ENCODE results near the gene AUTS2. TPM values are rescaled to one million over a fixed set of nuclear protein-coding genes. Genes with fewer than 3 reads are reported as not detected.

AUTS2 gene
- total and polyA plus RNA-seq, 10 of the 15 experiments (the other 5 are each of a cell fraction or from before 2014, with no cell fraction given) = 6.4 to 55.6 (median 21.6) TPM

DNA sequence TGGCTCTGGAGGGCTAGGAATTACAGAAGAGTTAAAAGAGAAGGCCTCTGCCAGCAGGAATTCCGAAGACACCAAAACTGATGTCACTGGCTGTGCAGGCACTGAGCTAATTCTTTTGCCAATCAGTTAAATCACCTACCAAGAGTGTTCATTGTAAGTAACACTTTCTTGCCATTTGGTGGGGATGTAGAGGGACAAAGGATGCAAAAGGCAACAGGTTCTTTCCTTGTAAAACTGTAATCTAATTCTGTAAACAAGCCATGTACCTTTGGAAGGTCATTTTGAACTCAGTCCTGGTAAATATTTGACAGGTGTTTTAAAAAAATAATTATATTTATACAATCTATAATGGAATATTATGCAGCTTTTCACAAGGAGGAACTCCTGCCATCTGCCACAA lies 438.4 kb downstream of the AUTS2 start:
- Histone ChIP-seq H3K9me3 (replicated peaks; ENCODE audit: control insufficient read depth, insufficient read depth, low read length) (no peaks in the 10 kb centered on the region; the same call in 2 of the 3 replicates), H4K20me1 (ENCODE audit: control insufficient read depth, insufficient read depth) (no peaks in the 10 kb centered on the region), H3K27ac (ENCODE audit: control insufficient read depth, insufficient read depth) (no peak overlapping the region), H3K27me3 (replicated peaks in 1 of 2; ENCODE audit: control insufficient read depth in 2 of 2, insufficient read depth in 2 of 2, low read length in 1 of 2) (no peaks in the 10 kb centered on the region), H2AFZ (ENCODE audit: control insufficient read depth, low read depth, low read length) (no peak overlapping the region), H3K79me2 (ENCODE audit: control insufficient read depth, insufficient read depth, low read length) (no peaks in the 10 kb centered on the region), H3K36me3 (ENCODE audit: control insufficient read depth in 2 of 2, insufficient read depth in 2 of 2, low read length in 1 of 2) (no peaks in the 10 kb centered on the region), H3K4me2 (ENCODE audit: control insufficient read depth, insufficient read depth) (no peak overlapping the region), H3K9ac (ENCODE audit: control insufficient read depth, insufficient read depth, low read length) (no peak overlapping the region), H3K4me3 (no peak overlapping the region), H3K4me1 (ENCODE audit: control insufficient read depth, insufficient read depth, low read length) (no peaks in the 10 kb centered on the region)
- TF ChIP-seq TCF7 (IDR thresholded peaks at IDR 0.05; ENCODE audit: borderline replicate concordance) (no peak), CBX5 (IDR thresholded peaks at IDR 0.05; ENCODE audit: low read depth) (no peak), SMARCA5 (IDR thresholded peaks at IDR 0.05) (no peak), RAD51 (IDR thresholded peaks at IDR 0.05) (no peak), ZZZ3 (IDR thresholded peaks at IDR 0.05; ENCODE audit: control insufficient read depth, insufficient read length, low read depth) (no peak), ZNF622 (IDR thresholded peaks at IDR 0.05) (no peak), PML (IDR thresholded peaks at IDR 0.05; ENCODE audit: low read length) (no peak), RCOR1 (conservative IDR thresholded peaks at IDR 0.05; ENCODE audit: low read depth, low read length) (no peak), NR2C1 (IDR thresholded peaks at IDR 0.05) (no peak), TAF1 (IDR thresholded peaks at IDR 0.05; ENCODE audit: borderline replicate concordance, low read depth, low read length) (no peak)
- TF ChIP-seq, protein P1, sequence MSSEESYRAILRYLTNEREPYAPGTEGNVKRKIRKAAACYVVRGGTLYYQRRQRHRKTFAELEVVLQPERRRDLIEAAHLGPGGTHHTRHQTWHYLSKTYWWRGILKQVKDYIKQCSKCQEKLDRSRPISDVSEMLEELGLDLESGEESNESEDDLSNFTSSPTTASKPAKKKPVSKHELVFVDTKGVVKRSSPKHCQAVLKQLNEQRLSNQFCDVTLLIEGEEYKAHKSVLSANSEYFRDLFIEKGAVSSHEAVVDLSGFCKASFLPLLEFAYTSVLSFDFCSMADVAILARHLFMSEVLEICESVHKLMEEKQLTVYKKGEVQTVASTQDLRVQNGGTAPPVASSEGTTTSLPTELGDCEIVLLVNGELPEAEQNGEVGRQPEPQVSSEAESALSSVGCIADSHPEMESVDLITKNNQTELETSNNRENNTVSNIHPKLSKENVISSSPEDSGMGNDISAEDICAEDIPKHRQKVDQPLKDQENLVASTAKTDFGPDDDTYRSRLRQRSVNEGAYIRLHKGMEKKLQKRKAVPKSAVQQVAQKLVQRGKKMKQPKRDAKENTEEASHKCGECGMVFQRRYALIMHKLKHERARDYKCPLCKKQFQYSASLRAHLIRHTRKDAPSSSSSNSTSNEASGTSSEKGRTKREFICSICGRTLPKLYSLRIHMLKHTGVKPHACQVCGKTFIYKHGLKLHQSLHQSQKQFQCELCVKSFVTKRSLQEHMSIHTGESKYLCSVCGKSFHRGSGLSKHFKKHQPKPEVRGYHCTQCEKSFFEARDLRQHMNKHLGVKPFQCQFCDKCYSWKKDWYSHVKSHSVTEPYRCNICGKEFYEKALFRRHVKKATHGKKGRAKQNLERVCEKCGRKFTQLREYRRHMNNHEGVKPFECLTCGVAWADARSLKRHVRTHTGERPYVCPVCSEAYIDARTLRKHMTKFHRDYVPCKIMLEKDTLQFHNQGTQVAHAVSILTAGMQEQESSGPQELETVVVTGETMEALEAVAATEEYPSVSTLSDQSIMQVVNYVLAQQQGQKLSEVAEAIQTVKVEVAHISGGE (CRISPR knock-in tag; IDR thresholded peaks at IDR 0.05) = no peak
- SMC1A ChIA-PET (ENCODE audit: uncharacterized antibody, unreplicated experiment) = interaction anchor here (0.5 to 1.8 kb wide), 5 partner anchors 10 to 961 kb away, joined by 3 to 5 read pairs (median 4); no protein-coding TSS in a partner anchor
- RAD21 ChIA-PET (ENCODE audit: unreplicated experiment) = interaction anchor here (1.4 kb wide), 1 partner anchor 11 kb away, joined by 4 read pairs; no protein-coding TSS in a partner anchor
- intact Hi-C loops (cut with micrococcal nuclease; ENCODE audit: unreplicated experiment) = loop anchor here (10.0 kb wide), 1 partner anchor 432 kb away; no protein-coding TSS in a partner anchor
- in situ Hi-C loops (cut with MboI) = no loop called here
- POLR2A ChIA-PET = interaction anchor here (0.5 kb wide), 1 partner anchor 51 kb away, joined by 4 read pairs; no protein-coding TSS in a partner anchor
- no peak for ATAC-seq
- BruUV-seq (replicated peaks) = no TSS peak
- CTCF ChIA-PET = interaction anchor here (1.2 kb wide), 1 partner anchor 33 kb away, joined by 3 read pairs; no protein-coding TSS in a partner anchor
- DNase-seq (ENCODE audit: low read depth, low spot score) = no peak
- no peak for FAIRE-seq
- 0% methylated on average over 1 of the region's 1 CpG for WGBS (ENCODE audit: insufficient coverage, insufficient replicate concordance, low lambda C conversion rate, missing lambda C conversion rate)

Measured in GM12878 (cell line).